Left ventricle myocardium superior (tissue), 1 donor: Measurements from ENCODE around the gene TRAPPC2L. TPM values are rescaled to one million over a fixed set of nuclear protein-coding genes. Genes with fewer than 3 reads are reported as not detected.

Experiments
- ATAC-seq: fragments of 200-7000 bp; cut with Tn5 transposase; one replicate; pipeline ENCODE4 v1.9.1; 2020; ENCODE audit warnings: mild to moderate bottlenecking, moderate library complexity
- DNase-seq: peaks from one replicate; pipeline ENCODE4 v3.0.0-alpha.2; 2020
- intact Hi-C: fragments of 100-400 bp; cut with micrococcal nuclease; formaldehyde crosslinking; loops from one replicate; pipeline ENCODE4 v1.11.0; 2022
- total RNA-seq: library from RNA; stranded (reverse); fragmentation: NEBNext Ultra II Directional; extraction: Animal tissue kit (Norgen Biotek cat#: 25700); gene quantifications from one replicate; pipeline ENCODE4 v1.2.1, GENCODE V29; 2021
- donor health status: DM: no; HTN: yes; CAD: no; lungs with severe emphysema.

The TRAPPC2L gene
- total RNA-seq, 1 donor from 2014 or later, result 59.0 TPM

- DNase-seq (no peak), ATAC-seq (no peak)
- intact Hi-C loops, result no loop called here
These were observed 22.3 kb upstream of the TRAPPC2L start for GRCh38 chr16:88834670-88835069.

GRCh38 chr16:88835383-88835782 is 21.5 kb upstream of the TRAPPC2L start:
- ATAC-seq, result no peak
- intact Hi-C loops, result no loop called here
- DNase-seq, result no peak

GRCh38 chr16:88835818-88836217 is 21.1 kb upstream of the TRAPPC2L start:
- ATAC-seq (no peak), DNase-seq (no peak)
- intact Hi-C loops, result no loop called here

GRCh38 chr16:88836791-88837190 is 20.1 kb upstream of the TRAPPC2L start:
- DNase-seq, result no peak
- no peak for ATAC-seq
- intact Hi-C loops, result no loop called here

GRCh38 chr16:88837806-88838205 is 19.1 kb upstream of the TRAPPC2L start:
- DNase-seq (no peak), ATAC-seq (no peak)
- intact Hi-C loops, result no loop called here

- DNase-seq (no peak), ATAC-seq (no peak)
- intact Hi-C loops, result no loop called here
These were observed 18.4 kb upstream of the TRAPPC2L start for GRCh38 chr16:88838566-88838965.

GRCh38 chr16:88839026-88839529 is 17.8 kb upstream of the TRAPPC2L start:
- DNase-seq (no peak), ATAC-seq (no peak)
- intact Hi-C loops, result no loop called here

- intact Hi-C loops, result no loop called here
- ATAC-seq (no peak), DNase-seq (no peak)
These were observed 17.0 kb upstream of the TRAPPC2L start for GRCh38 chr16:88839745-88840599.

- intact Hi-C loops, result no loop called here
- no peak for DNase-seq
- no peak for ATAC-seq
These were observed 16.2 kb upstream of the TRAPPC2L start for GRCh38 chr16:88840600-88841215.

- intact Hi-C loops, result no loop called here
- ATAC-seq, result no peak
- no peak for DNase-seq
These were observed 15.2 kb upstream of the TRAPPC2L start for GRCh38 chr16:88841521-88842307.

GRCh38 chr16:88842308-88842756 is 14.6 kb upstream of the TRAPPC2L start:
- ATAC-seq (no peak), DNase-seq (no peak)

GRCh38 chr16:88842806-88843205 is 14.1 kb upstream of the TRAPPC2L start:
- DNase-seq, result no peak
- no peak for ATAC-seq
- intact Hi-C loops, result no loop called here

More at GRCh38 chr16:88842308-88842756, 14.6 kb upstream of the TRAPPC2L start:
- intact Hi-C loops, result no loop called here

GRCh38 chr16:88843256-88843655 is 13.7 kb upstream of the TRAPPC2L start:
- DNase-seq (no peak), ATAC-seq (no peak)
- intact Hi-C loops, result no loop called here

- ATAC-seq, result no peak
- no peak for DNase-seq
- intact Hi-C loops, result no loop called here
These were observed 12.4 kb upstream of the TRAPPC2L start for GRCh38 chr16:88844419-88845036.

GRCh38 chr16:88846088-88846487 is 10.8 kb upstream of the TRAPPC2L start:
- intact Hi-C loops, result no loop called here
- ATAC-seq (no peak), DNase-seq (no peak)

GRCh38 chr16:88847654-88848053 is 9.3 kb upstream of the TRAPPC2L start:
- no peak for ATAC-seq
- DNase-seq, result no peak
- intact Hi-C loops, result no loop called here

- DNase-seq (no peak), ATAC-seq (no peak)
- intact Hi-C loops, result no loop called here
These were observed 8.4 kb upstream of the TRAPPC2L start for GRCh38 chr16:88848557-88848956.

- intact Hi-C loops, result no loop called here
- DNase-seq (no peak), ATAC-seq (no peak)
These were observed 6.3 kb upstream of the TRAPPC2L start for GRCh38 chr16:88850531-88851199.

GRCh38 chr16:88851616-88852015 is 5.3 kb upstream of the TRAPPC2L start:
- DNase-seq (no peak), ATAC-seq (no peak)
- intact Hi-C loops, result no loop called here
